Measurements from ENCODE around the gene ZDHHC12.

ZDHHC12 gene

GRCh38 chr9:128731093-128731492 is 7.2 kb upstream of the ZDHHC12 start:
- no peak for DNase-seq

GRCh38 chr9:128729766-128730517 is 6.0 kb upstream of the ZDHHC12 start:
- DNase-seq: no peak

- DNase-seq: peak in 1 of 56 donors; percentile 16
These were observed 5.4 kb upstream of the ZDHHC12 start for GRCh38 chr9:128729302-128729701.

- DNase-seq: no peak
These were observed 4.4 kb upstream of the ZDHHC12 start for GRCh38 chr9:128728298-128728697.

- no peak for DNase-seq
These were observed 3.8 kb upstream of the ZDHHC12 start for GRCh38 chr9:128727640-128728248.

GRCh38 chr9:128724744-128725211 is 851 bp upstream of the ZDHHC12 start:
- DNase-seq: peak in 43 of 56 donors; percentile 10 to 91 (median 53)

GRCh38 chr9:128723352-128723865 is 518 bp downstream of the ZDHHC12 start:
- peak in 1 of 56 donors; percentile 19 for DNase-seq

- DNase-seq: no peak
These were observed 1.3 kb downstream of the ZDHHC12 start for GRCh38 chr9:128722380-128723351.

GRCh38 chr9:128721487-128722010 is 2.4 kb downstream of the ZDHHC12 start:
- no peak for DNase-seq

GRCh38 chr9:128720841-128721486 is 3.0 kb downstream of the ZDHHC12 start:
- DNase-seq: no peak

- no peak for DNase-seq
These were observed 3.9 kb downstream of the ZDHHC12 start for GRCh38 chr9:128719919-128720605.

- no peak for DNase-seq
These were observed 5.5 kb downstream of the ZDHHC12 start for GRCh38 chr9:128718475-128718874.

GRCh38 chr9:128718047-128718446 is 5.9 kb downstream of the ZDHHC12 start:
- DNase-seq: no peak

- DNase-seq: no peak
These were observed 7.2 kb downstream of the ZDHHC12 start for GRCh38 chr9:128716581-128717254.

- DNase-seq: no peak
These were observed 8.5 kb downstream of the ZDHHC12 start for GRCh38 chr9:128715436-128715750.

- DNase-seq: no peak
These were observed 9.1 kb downstream of the ZDHHC12 start for GRCh38 chr9:128714586-128715435.

GRCh38 chr9:128713941-128714573 is 9.9 kb downstream of the ZDHHC12 start:
- DNase-seq: no peak

GRCh38 chr9:128713411-128713780 is 10.5 kb downstream of the ZDHHC12 start:
- DNase-seq: no peak

Data from amygdala (tissue), 56 donors.